NCI-H510A treated with DMSO at 0.1 percent for 48 hours (cell line): ENCODE measurements around the gene ZPLD1.

ENCODE experiments used
- DNase-seq: peaks from one replicate; lab custom pipeline; 2025; lab: John Stamatoyannopoulos, UW

The ZPLD1 gene

DNA sequence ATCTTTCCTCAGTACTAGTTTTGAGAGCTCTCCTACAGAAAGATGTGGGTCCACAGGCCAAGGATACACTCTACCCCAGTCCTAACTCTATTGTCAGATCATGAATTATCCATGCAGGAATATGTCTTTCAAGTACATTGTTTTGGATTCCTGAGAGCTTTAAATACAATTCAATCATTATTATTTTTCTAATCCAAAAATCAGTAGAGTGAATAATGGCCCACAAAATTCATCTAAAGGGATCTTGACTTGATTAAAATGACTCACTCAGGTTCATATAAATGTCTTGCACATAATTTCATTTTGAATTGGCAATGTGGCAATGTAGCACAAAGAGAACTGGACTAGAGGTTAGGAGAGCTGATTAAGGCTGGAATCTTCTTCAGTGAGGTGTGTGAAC is 93.9 kb downstream of the ZPLD1 start:
- no peak for DNase-seq
